IPS DF 6.9 (cell line): ENCODE data around the gene CCDC40.

Experiments used
- DNase-seq: peaks from one replicate; pipeline ENCODE4 v3.0.0-alpha.2; 2013; ENCODE audit warnings: low read depth, low spot score
- H3K27ac ChIP-seq: one replicate; pipeline ENCODE4 v1.5.1; 2013; ENCODE audit warnings: low read length, control low read depth
- H3K27me3 ChIP-seq: 2 replicates; pipeline ENCODE4 v1.6.1; 2013; ENCODE audit warnings: mild to moderate bottlenecking, low read length; ENCODE audit not compliant: control insufficient read depth, insufficient read depth
- H3K36me3 ChIP-seq: 2 replicates; pipeline ENCODE4 v1.6.1; 2013; ENCODE audit warnings: low read length; ENCODE audit not compliant: control insufficient read depth, insufficient read depth
- H3K4me1 ChIP-seq: 2 replicates; pipeline ENCODE4 v1.6.1; 2013; ENCODE audit warnings: low read length; ENCODE audit not compliant: control insufficient read depth, insufficient read depth
- H3K4me3 ChIP-seq: 2 replicates; pipeline ENCODE4 v1.5.1; 2013; ENCODE audit warnings: mild to moderate bottlenecking, low read length
- H3K9me3 ChIP-seq: 2 replicates; pipeline ENCODE4 v1.6.1; 2013; ENCODE audit warnings: low read length, inconsistent platforms; ENCODE audit not compliant: control insufficient read depth, insufficient read depth
- WGBS: extraction: QIAGEN DNeasy Blood & Tissue Kit; methylation state at CpG from one replicate; pipeline ENCODE4 v1.1.7; 2013; ENCODE audit warnings: mixed read lengths, missing lambda C conversion rate; ENCODE audit not compliant: insufficient read length, insufficient coverage; 5-methylcytosine and 5-hydroxymethylcytosine counted together

CCDC40 gene

GRCh38 chr17:80145076-80146075 is 108.9 kb downstream of the CCDC40 start:
- Histone ChIP-seq H3K27me3 (no peaks in the 10 kb centered on the region), H3K36me3 (peaks cover 11% of the 10 kb centered on the region; the same call in 1 of the 2 replicates), H3K27ac (no peak overlapping the region), H3K4me1 (peaks cover 2% of the 10 kb centered on the region; the same call in 1 of the 2 replicates), H3K4me3 (peak overlapping the region; percentile 74; the same call in 1 of the 2 replicates), H3K9me3 (no peaks in the 10 kb centered on the region)
- no CpG with 5 or more reads among the region's 10 CpGs for WGBS
- no peak for DNase-seq

- H3K27ac ChIP-seq, result no peak overlapping the region
- WGBS, result no CpG with 5 or more reads among the region's 69 CpGs
- H3K4me1 ChIP-seq, result peaks cover 2% of the 10 kb centered on the region; the same call in 1 of the 2 replicates
- no peaks in the 10 kb centered on the region for H3K9me3 ChIP-seq
- H3K27me3 ChIP-seq, result no peaks in the 10 kb centered on the region
- no peak for DNase-seq
- peaks cover 11% of the 10 kb centered on the region; the same call in 1 of the 2 replicates for H3K36me3 ChIP-seq
- H3K4me3 ChIP-seq, result peak overlapping the region; percentile 74
Observed at GRCh38 chr17:80146121-80147034, 109.9 kb downstream of the CCDC40 start.

- Histone ChIP-seq H3K4me3 (peak within 1 kb of the TSS; percentile 74), H3K27me3 (no peaks in the 10 kb centered on the region), H3K4me1 (peaks cover 2% of the 10 kb centered on the region; the same call in 1 of the 2 replicates), H3K27ac (no peak within 1 kb of the TSS), H3K36me3 (peaks cover 7% of the 10 kb centered on the region; the same call in 1 of the 2 replicates), H3K9me3 (no peaks in the 10 kb centered on the region)
- no CpG with 5 or more reads among the region's 90 CpGs for WGBS
- DNase-seq, result peak; percentile 99
Observed at GRCh38 chr17:80147035-80147822, 110.8 kb downstream of the CCDC40 start, which contains the start of gene EIF4A3. Gene EIF4A3, minus strand, starts transcription at chr17:80147128. Its CDS starts 167 bp downstream, at chr17:80146961.
